HCT116 (cell line): ENCODE measurements around the gene SPTLC3. TPM values are rescaled to one million over a fixed set of nuclear protein-coding genes. Genes with fewer than 3 reads are reported as not detected.

ENCODE experiments used
- ATAC-seq: fragments of 200-7000 bp; cut with Tn5 transposase; 2 replicates; pipeline ENCODE4 v1.9.1; 2020; ENCODE audit warnings: mild to moderate bottlenecking, moderate library complexity
- BruUV-seq: library from RNA; stranded (reverse); fragments of 400-500 nt; replicated peaks from 2 replicates; lab custom pipeline; 2021; lab: Mats Ljungman, UMichigan
- CTCF ChIA-PET: fragments of 300-600 bp; sonication (Branson Sonifier 250); formaldehyde crosslinking; loops from one replicate; lab custom pipeline; 2021; ENCODE audit warnings: antibody characterized with exemption; lab: Charles Lee
- POLR2A ChIA-PET: fragments of 300-600, 350-600 bp; sonication (Branson Sonifier 250); formaldehyde crosslinking; loops from one replicate; lab custom pipeline; 2021; ENCODE audit warnings: antibody characterized with exemption; lab: Charles Lee
- RAD21 ChIA-PET, 2 experiments: fragments of 300-600 bp; sonication (Branson Sonifier 250); formaldehyde crosslinking; loops; one replicate each; lab custom pipeline; 2023; ENCODE audit warnings: low total read pairs in 2 of 2; ENCODE audit not compliant: uncharacterized antibody in 2 of 2, unreplicated experiment in 2 of 2, low non-redundant PET in 1 of 2; lab: Charles Lee
- DNase-seq: peaks from one replicate; pipeline ENCODE4 v3.0.0-alpha.2; 2010; ENCODE audit warnings: low read depth, low spot score
- H2AFZ ChIP-seq: fragments of 200-600 bp; shearing (Covaris generic), sonication (generic); 2 replicates; pipeline ENCODE4 v1.6.1; 2017; ENCODE audit warnings: low read depth, mixed run types, mixed read lengths, antibody characterized with exemption, low read length; ENCODE audit not compliant: poor library complexity, severe bottlenecking
- H3K27ac ChIP-seq: 2 replicates; pipeline ENCODE4 v1.5.1; 2012; ENCODE audit warnings: low read depth, low read length
- H3K27me3 ChIP-seq: fragments of 200-600 bp; sonication (generic); 2 replicates; pipeline ENCODE4 v1.6.1; 2016; ENCODE audit warnings: mixed run types, low read length, mixed read lengths; ENCODE audit not compliant: insufficient read depth
- H3K36me3 ChIP-seq, 2 experiments: fragments of 200-500 bp in 1 of 2; fragments of 200-600 bp in 1 of 2; sonication (Bioruptor generic) in 1 of 2; sonication (generic) in 1 of 2; 2 replicates each; pipeline versions ENCODE4 v1.5.1 to v1.6.1; 2014 to 2016; ENCODE audit warnings: low read length in 2 of 2, inconsistent platforms in 1 of 2, mixed read lengths in 1 of 2, mixed run types in 1 of 2; ENCODE audit not compliant: insufficient read depth in 2 of 2, control insufficient read depth in 1 of 2
- H3K4me1 ChIP-seq, 2 experiments: fragments of 200-600 bp in 1 of 2; sonication (generic) in 1 of 2; 2 replicates each; pipeline versions ENCODE4 v1.5.1 to v1.6.1; 2012 to 2017; ENCODE audit warnings: low read length in 2 of 2, inconsistent platforms in 1 of 2, mild to moderate bottlenecking in 1 of 2, mixed read lengths in 1 of 2, mixed run types in 1 of 2, moderate library complexity in 1 of 2; ENCODE audit not compliant: insufficient read depth in 2 of 2, control insufficient read depth in 1 of 2
- H3K4me2 ChIP-seq: fragments of 200-600 bp; sonication (generic); 2 replicates; pipeline ENCODE4 v1.6.1; 2017; ENCODE audit warnings: mixed run types, low read length, mixed read lengths
- H3K4me3 ChIP-seq, 2 experiments: fragments of 200-600 bp in 1 of 2; sonication (generic) in 1 of 2; replicated peaks in 1 of 2; 2 replicates each; pipeline ENCODE4 v1.5.1; 2011 to 2016; ENCODE audit warnings: low read length in 2 of 2, control low read depth in 1 of 2, low read depth in 1 of 2, mild to moderate bottlenecking in 1 of 2, mixed read lengths in 1 of 2, mixed run types in 1 of 2
- H3K79me2 ChIP-seq: fragments of 200-600 bp; sonication (generic); 2 replicates; pipeline ENCODE4 v1.6.1; 2017; ENCODE audit warnings: mild to moderate bottlenecking, mixed run types, low read length, moderate library complexity, mixed read lengths; ENCODE audit not compliant: insufficient read depth
- H3K9ac ChIP-seq: fragments of 200-600 bp; sonication (generic); 2 replicates; pipeline ENCODE4 v1.6.1; 2016; ENCODE audit warnings: low read length, mixed read lengths
- H3K9me2 ChIP-seq: fragments of 200-600 bp; sonication (generic), shearing (Covaris generic); 2 replicates; pipeline ENCODE4 v1.6.1; 2017; ENCODE audit warnings: mixed run types, mild to moderate bottlenecking, moderate library complexity; ENCODE audit not compliant: insufficient read depth
- H3K9me3 ChIP-seq, 2 experiments: fragments of 200-500 bp in 1 of 2; fragments of 200-600 bp in 1 of 2; sonication (Bioruptor generic) in 1 of 2; sonication (generic) in 1 of 2; 2 replicates each; pipeline ENCODE4 v1.6.1; 2014 to 2017; ENCODE audit warnings: low read length in 2 of 2, mixed read lengths in 2 of 2, inconsistent platforms in 1 of 2, low read depth in 1 of 2, mild to moderate bottlenecking in 1 of 2, mixed run types in 1 of 2, moderate library complexity in 1 of 2; ENCODE audit not compliant: control insufficient read depth in 1 of 2, insufficient read depth in 1 of 2
- H4K20me1 ChIP-seq: fragments of 200-600 bp; sonication (generic), shearing (Covaris generic); 2 replicates; pipeline ENCODE4 v1.6.1; 2017; ENCODE audit warnings: mixed run types, mild to moderate bottlenecking, moderate library complexity; ENCODE audit not compliant: insufficient read depth
- ATF3 ChIP-seq: IDR thresholded peaks from 2 replicates; pipeline ENCODE4 v1.6.1; 2012
- CBX3 ChIP-seq: IDR thresholded peaks from 2 replicates; pipeline ENCODE4 v1.6.1; 2012; ENCODE audit warnings: low read depth
- CEBPB ChIP-seq: IDR thresholded peaks from 2 replicates; pipeline ENCODE4 v1.6.1; 2012; ENCODE audit warnings: low read depth
- CTCF ChIP-seq, 3 experiments: fragments of 200-600 bp in 1 of 3; sonication (generic) in 1 of 3; IDR thresholded peaks in 2 of 3; conservative IDR thresholded peaks in 1 of 3; 2 replicates each; pipeline ENCODE4 v1.5.1; 2012 to 2017; ENCODE audit warnings: low read depth in 2 of 3, low read length in 2 of 3, antibody characterized with exemption in 1 of 3, borderline replicate concordance in 1 of 3, control low read depth in 1 of 3, mild to moderate bottlenecking in 1 of 3, mixed read lengths in 1 of 3, mixed run types in 1 of 3, moderate library complexity in 1 of 3; ENCODE audit not compliant: insufficient read depth in 1 of 3
- EGR1 ChIP-seq: IDR thresholded peaks from 2 replicates; pipeline ENCODE4 v1.6.1; 2012; ENCODE audit warnings: low read depth
- ELF1 ChIP-seq: IDR thresholded peaks from 2 replicates; pipeline ENCODE4 v1.6.1; 2012; ENCODE audit warnings: low read depth, borderline replicate concordance
- EZH2 ChIP-seq: fragments of 200-600 bp; sonication (generic); IDR thresholded peaks from 2 replicates; pipeline ENCODE4 v1.6.1; 2017; ENCODE audit warnings: antibody characterized with exemption, mixed run types
- EZH2phosphoT487 ChIP-seq: fragments of 200-600 bp; IDR thresholded peaks from 2 replicates; pipeline ENCODE4 v1.6.1; 2018; ENCODE audit warnings: antibody characterized with exemption, borderline replicate concordance
- FOSL1 ChIP-seq: IDR thresholded peaks from 2 replicates; pipeline ENCODE4 v1.6.1; 2012; ENCODE audit warnings: low read depth
- JUND ChIP-seq: IDR thresholded peaks from 2 replicates; pipeline ENCODE4 v1.6.1; 2012
- POLR2AphosphoS5 ChIP-seq: IDR thresholded peaks from 2 replicates; pipeline ENCODE4 v1.6.1; 2011; ENCODE audit warnings: mild to moderate bottlenecking, low read depth, low read length, moderate library complexity
- RAD21 ChIP-seq: IDR thresholded peaks from 2 replicates; pipeline ENCODE4 v1.6.1; 2012; ENCODE audit warnings: low read depth, mild to moderate bottlenecking
- REST ChIP-seq: IDR thresholded peaks from 2 replicates; pipeline ENCODE4 v1.6.1; 2012; ENCODE audit warnings: low read depth
- SIN3A ChIP-seq: IDR thresholded peaks from 2 replicates; pipeline ENCODE4 v1.6.1; 2012; ENCODE audit warnings: low read depth
- SP1 ChIP-seq: IDR thresholded peaks from 2 replicates; pipeline ENCODE4 v1.6.1; 2012; ENCODE audit warnings: low read depth
- SRF ChIP-seq: IDR thresholded peaks from 2 replicates; pipeline ENCODE4 v1.6.1; 2012; ENCODE audit warnings: low read depth
- TCF7L2 ChIP-seq: IDR thresholded peaks from 2 replicates; pipeline ENCODE4 v1.7.0; 2011; ENCODE audit warnings: borderline replicate concordance, inconsistent platforms; ENCODE audit not compliant: insufficient read depth, insufficient read length; ENCODE audit errors: extremely low read depth
- ZBTB33 ChIP-seq: IDR thresholded peaks from 2 replicates; pipeline ENCODE4 v1.6.1; 2011; ENCODE audit warnings: mild to moderate bottlenecking, low read length, moderate library complexity; ENCODE audit not compliant: insufficient replicate concordance; ENCODE audit errors: extremely low read depth
- ZNF274 ChIP-seq: fragments of 200-500 bp; sonication (Bioruptor generic); IDR thresholded peaks from 2 replicates; pipeline ENCODE4 v1.6.1; 2014; ENCODE audit warnings: mild to moderate bottlenecking, low read depth, low read length, inconsistent platforms
- intact Hi-C: fragments of 100-400 bp; cut with micrococcal nuclease; formaldehyde crosslinking; loops from 2 replicates; pipeline ENCODE4 v1.10.0; 2022
- total RNA-seq: library from RNA; stranded (reverse); gene quantifications from one replicate; pipeline ENCODE4 v1.2.1, GENCODE V29; 2021; ENCODE audit not compliant: unreplicated experiment

SPTLC3 gene
- total RNA-seq, 1 experiment from 2014 or later: not detected

- POLR2A ChIA-PET: no interaction called here
- Histone ChIP-seq H3K9ac (no peak overlapping the region), H3K4me1 (peaks cover 6 to 8% of the 10 kb centered on the region in 2 experiments; a peak in 3 of 4 replicates), H2AFZ (no peak overlapping the region), H3K9me2 (no peaks in the 10 kb centered on the region), H3K27me3 (no peaks in the 10 kb centered on the region), H4K20me1 (no peaks in the 10 kb centered on the region), H3K4me3 (no peak overlapping the region), H3K27ac (no peak overlapping the region), H3K36me3 (no peaks in the 10 kb centered on the region), H3K9me3 (peaks cover 0 to 7% of the 10 kb centered on the region in 2 experiments; a peak in 1 of 4 replicates), H3K79me2 (no peaks in the 10 kb centered on the region), H3K4me2 (no peak overlapping the region)
- ATAC-seq (no peak), DNase-seq (no peak)
- CTCF ChIA-PET: no interaction called here
- TF ChIP-seq POLR2AphosphoS5: no peak
- TF ChIP-seq RAD21: no peak
- no peak for TF ChIP-seq JUND
- no peak for TF ChIP-seq EGR1
- TF ChIP-seq FOSL1: no peak
- TF ChIP-seq SRF: no peak
- TF ChIP-seq CEBPB: no peak
- TF ChIP-seq ELF1: no peak
- TF ChIP-seq CTCF (IDR thresholded peaks at IDR 0.05 in 2 of 3, conservative IDR thresholded peaks at IDR 0.05 in 1 of 3; ENCODE audit: borderline replicate concordance in 1 of 3, insufficient read depth in 1 of 3, low read depth in 2 of 3, low read length in 2 of 3): no peak
- TF ChIP-seq TCF7L2: no peak
- TF ChIP-seq SP1: no peak
- TF ChIP-seq SIN3A: no peak
- TF ChIP-seq EZH2phosphoT487: no peak
- TF ChIP-seq EZH2: no peak
- no peak for TF ChIP-seq CBX3
- no peak for TF ChIP-seq REST
- TF ChIP-seq ATF3: no peak
- TF ChIP-seq ZNF274: no peak
- no peak for TF ChIP-seq ZBTB33
- BruUV-seq: no TSS peak
- intact Hi-C loops: no loop called here
- RAD21 ChIA-PET: no interaction called here
These were observed 16.4 kb downstream of the SPTLC3 start for GRCh38 chr20:13025181-13025580.
